Measurements from ENCODE around the gene WDR17. TPM values are rescaled to one million over a fixed set of nuclear protein-coding genes. Genes with fewer than 3 reads are reported as not detected.
A peak's percentile ranks its signal among the peaks of the same experiment; 100 is the strongest.

Gene WDR17
- total RNA-seq (under 1 TPM; 0.26 to 0.42 TPM), polyA plus RNA-seq (under 1 TPM in 1 of 2 donors, not detected in 1; 0.20 TPM)

- CTCF ChIA-PET (ENCODE audit: partially characterized antibody): interaction anchor here (1.0 kb wide), 1 partner anchor 106 kb away, joined by 3 read pairs; no protein-coding TSS in a partner anchor
- no peak within 1 kb of the TSS for H3K27ac ChIP-seq (ENCODE audit: low read depth, low read length)
- no peaks in the 10 kb centered on the region for H3K36me3 ChIP-seq (ENCODE audit: insufficient read depth, low read length)
- Mint-ChIP-seq H3K27ac (peak within 1 kb of the TSS in 2 of 7 donors; percentile 62 to 66), H3K9me3 (peaks cover 0 to 2% (median 0%) of the 10 kb centered on the region in 8 donors), H3K27me3 (peaks cover 12% of the 10 kb centered on the region in 2 donors), H3K4me1 (peaks cover 8 to 13% (median 11%) of the 10 kb centered on the region in 4 donors), H3K36me3 (no peaks in the 10 kb centered on the region), H3K4me3 (peak within 1 kb of the TSS; percentile 82 to 92 (median 88))
- no peaks in the 10 kb centered on the region for H3K27me3 ChIP-seq (ENCODE audit: insufficient read depth, low read length)
- DNase-seq: peak; percentile 53 to 66 (median 59)
- POLR2A ChIA-PET (ENCODE audit: partially characterized antibody): no interaction called here
- intact Hi-C loops (cut with micrococcal nuclease): loop anchor here (2.0 kb wide), 1 partner anchor 129 kb away; the partner anchor contains the start of gene SPATA4
- peak within 1 kb of the TSS in 1 of 2 donors; percentile 51 for H3K4me3 ChIP-seq (ENCODE audit: low read length in 2 of 2)
- no peaks in the 10 kb centered on the region for H3K9me3 ChIP-seq (ENCODE audit: control insufficient read depth in 1 of 2, low read length in 2 of 2)
- peaks cover 9% of the 10 kb centered on the region for H3K4me1 ChIP-seq (ENCODE audit: insufficient read depth, low read length)
These were observed at the start of gene WDR17 for GRCh38 chr4:176065435-176066291. WDR17 (plus strand) TSS chr4:176065841; CDS start chr4:176111581, 45,740 bp downstream.

- Mint-ChIP-seq H3K9me3 (no peaks in the 10 kb centered on the region), H3K27me3 (no peaks in the 10 kb centered on the region), H3K27ac (no peak overlapping the region), H3K36me3 (no peaks in the 10 kb centered on the region), H3K4me1 (no peaks in the 10 kb centered on the region), H3K4me3 (no peak overlapping the region)
- intact Hi-C loops (cut with micrococcal nuclease): no loop called here
- no peak for DNase-seq
- POLR2A ChIA-PET (ENCODE audit: partially characterized antibody): no interaction called here
- Histone ChIP-seq H3K9me3 (ENCODE audit: control insufficient read depth in 1 of 2, low read length in 2 of 2) (no peaks in the 10 kb centered on the region), H3K4me3 (ENCODE audit: low read length in 2 of 2) (no peak overlapping the region), H3K36me3 (ENCODE audit: insufficient read depth, low read length) (no peaks in the 10 kb centered on the region), H3K4me1 (ENCODE audit: insufficient read depth, low read length) (no peaks in the 10 kb centered on the region), H3K27me3 (ENCODE audit: insufficient read depth, low read length) (no peaks in the 10 kb centered on the region), H3K27ac (ENCODE audit: low read depth, low read length) (no peak overlapping the region)
- CTCF ChIA-PET (ENCODE audit: partially characterized antibody): no interaction called here
These were observed 49.0 kb upstream of the WDR17 start for GRCh38 chr4:176016601-176017000.

GRCh38 chr4:176020481-176021085, 45.1 kb upstream of the WDR17 start:
- Mint-ChIP-seq H3K27me3 (peaks cover 4 to 5% of the 10 kb centered on the region in 2 donors), H3K27ac (no peak overlapping the region), H3K9me3 (no peaks in the 10 kb centered on the region), H3K4me1 (no peaks in the 10 kb centered on the region), H3K36me3 (no peaks in the 10 kb centered on the region), H3K4me3 (no peak overlapping the region)
- POLR2A ChIA-PET (ENCODE audit: partially characterized antibody): no interaction called here
- intact Hi-C loops (cut with micrococcal nuclease): no loop called here
- Histone ChIP-seq H3K27ac (ENCODE audit: low read depth, low read length) (no peak overlapping the region), H3K27me3 (ENCODE audit: insufficient read depth, low read length) (no peaks in the 10 kb centered on the region), H3K4me3 (ENCODE audit: low read length in 2 of 2) (no peak overlapping the region), H3K36me3 (ENCODE audit: insufficient read depth, low read length) (no peaks in the 10 kb centered on the region), H3K4me1 (ENCODE audit: insufficient read depth, low read length) (no peaks in the 10 kb centered on the region), H3K9me3 (ENCODE audit: control insufficient read depth in 1 of 2, low read length in 2 of 2) (no peaks in the 10 kb centered on the region)
- CTCF ChIA-PET (ENCODE audit: partially characterized antibody): no interaction called here
- DNase-seq: no peak

- no peak overlapping the region for H3K4me3 ChIP-seq (ENCODE audit: low read length in 2 of 2)
- DNase-seq: no peak
- intact Hi-C loops (cut with micrococcal nuclease): no loop called here
- Mint-ChIP-seq H3K27me3 (peaks cover 0 to under 1% of the 10 kb centered on the region in 2 donors), H3K4me1 (no peaks in the 10 kb centered on the region), H3K9me3 (peaks cover 0 to 2% (median 0%) of the 10 kb centered on the region in 8 donors), H3K36me3 (no peaks in the 10 kb centered on the region), H3K27ac (no peak overlapping the region), H3K4me3 (no peak overlapping the region)
- H3K27ac ChIP-seq (ENCODE audit: low read depth, low read length): no peak overlapping the region
- ChIA-PET CTCF (ENCODE audit: partially characterized antibody) (no interaction called here), POLR2A (ENCODE audit: partially characterized antibody) (no interaction called here)
- no peaks in the 10 kb centered on the region for H3K36me3 ChIP-seq (ENCODE audit: insufficient read depth, low read length)
- H3K27me3 ChIP-seq (ENCODE audit: insufficient read depth, low read length): no peaks in the 10 kb centered on the region
- no peaks in the 10 kb centered on the region for H3K4me1 ChIP-seq (ENCODE audit: insufficient read depth, low read length)
- H3K9me3 ChIP-seq (ENCODE audit: control insufficient read depth in 1 of 2, low read length in 2 of 2): no peaks in the 10 kb centered on the region
These were observed 35.2 kb upstream of the WDR17 start for GRCh38 chr4:176030391-176030790.

GRCh38 chr4:176031922-176032321, 33.7 kb upstream of the WDR17 start:
- intact Hi-C loops (cut with micrococcal nuclease): no loop called here
- no peak overlapping the region for H3K27ac ChIP-seq (ENCODE audit: low read depth, low read length)
- no peaks in the 10 kb centered on the region for H3K9me3 Mint-ChIP-seq
- H3K27ac Mint-ChIP-seq: no peak overlapping the region
- no peak overlapping the region for H3K4me3 ChIP-seq (ENCODE audit: low read length in 2 of 2)
- H3K4me3 Mint-ChIP-seq: no peak overlapping the region
- no peaks in the 10 kb centered on the region for H3K27me3 Mint-ChIP-seq
- no peaks in the 10 kb centered on the region for H3K9me3 ChIP-seq (ENCODE audit: control insufficient read depth in 1 of 2, low read length in 2 of 2)
- no peak for DNase-seq
- no peaks in the 10 kb centered on the region for H3K4me1 Mint-ChIP-seq
- POLR2A ChIA-PET (ENCODE audit: partially characterized antibody): no interaction called here
- CTCF ChIA-PET (ENCODE audit: partially characterized antibody): interaction anchor here (1.5 kb wide), 1 partner anchor 9 kb away, joined by 3 read pairs; no protein-coding TSS in a partner anchor
- no peaks in the 10 kb centered on the region for H3K27me3 ChIP-seq (ENCODE audit: insufficient read depth, low read length)
- H3K36me3 Mint-ChIP-seq: no peaks in the 10 kb centered on the region
- H3K36me3 ChIP-seq (ENCODE audit: insufficient read depth, low read length): no peaks in the 10 kb centered on the region
- H3K4me1 ChIP-seq (ENCODE audit: insufficient read depth, low read length): no peaks in the 10 kb centered on the region

- POLR2A ChIA-PET (ENCODE audit: partially characterized antibody): no interaction called here
- Histone ChIP-seq H3K27ac (ENCODE audit: low read depth, low read length) (no peak overlapping the region), H3K4me1 (ENCODE audit: insufficient read depth, low read length) (no peaks in the 10 kb centered on the region), H3K4me3 (ENCODE audit: low read length in 2 of 2) (no peak overlapping the region), H3K9me3 (ENCODE audit: control insufficient read depth in 1 of 2, low read length in 2 of 2) (no peaks in the 10 kb centered on the region), H3K27me3 (ENCODE audit: insufficient read depth, low read length) (no peaks in the 10 kb centered on the region), H3K36me3 (ENCODE audit: insufficient read depth, low read length) (no peaks in the 10 kb centered on the region)
- no peaks in the 10 kb centered on the region for H3K27me3 Mint-ChIP-seq
- no peak overlapping the region for H3K4me3 Mint-ChIP-seq
- no peaks in the 10 kb centered on the region for H3K9me3 Mint-ChIP-seq
- no peak overlapping the region for H3K27ac Mint-ChIP-seq
- no peaks in the 10 kb centered on the region for H3K36me3 Mint-ChIP-seq
- H3K4me1 Mint-ChIP-seq: no peaks in the 10 kb centered on the region
- intact Hi-C loops (cut with micrococcal nuclease): no loop called here
- CTCF ChIA-PET (ENCODE audit: partially characterized antibody): interaction anchor here (1.5 kb wide), 1 partner anchor 10 kb away, joined by 3 read pairs; no protein-coding TSS in a partner anchor
- no peak for DNase-seq
These were observed 33.2 kb upstream of the WDR17 start for GRCh38 chr4:176032454-176032853.

GRCh38 chr4:176034499-176034898, 31.1 kb upstream of the WDR17 start:
- no peaks in the 10 kb centered on the region for H3K9me3 ChIP-seq (ENCODE audit: control insufficient read depth in 1 of 2, low read length in 2 of 2)
- Mint-ChIP-seq H3K27ac (no peak overlapping the region), H3K9me3 (peaks cover 0 to 6% (median under 1%) of the 10 kb centered on the region in 8 donors), H3K27me3 (no peaks in the 10 kb centered on the region), H3K36me3 (no peaks in the 10 kb centered on the region), H3K4me3 (no peak overlapping the region), H3K4me1 (no peaks in the 10 kb centered on the region)
- CTCF ChIA-PET (ENCODE audit: partially characterized antibody): interaction anchor here (0.9 to 1.6 kb wide), 4 partner anchors 306 to 1013 kb away, joined by 3 to 7 read pairs (median 3); no protein-coding TSS in a partner anchor
- no peaks in the 10 kb centered on the region for H3K36me3 ChIP-seq (ENCODE audit: insufficient read depth, low read length)
- no peak overlapping the region for H3K27ac ChIP-seq (ENCODE audit: low read depth, low read length)
- peak in 4 of 5 donors; percentile 6 to 16 (median 12) for DNase-seq
- H3K4me1 ChIP-seq (ENCODE audit: insufficient read depth, low read length): no peaks in the 10 kb centered on the region
- no peaks in the 10 kb centered on the region for H3K27me3 ChIP-seq (ENCODE audit: insufficient read depth, low read length)
- H3K4me3 ChIP-seq (ENCODE audit: low read length in 2 of 2): no peak overlapping the region
- POLR2A ChIA-PET (ENCODE audit: partially characterized antibody): no interaction called here
- intact Hi-C loops (cut with micrococcal nuclease): no loop called here

Data from CD4-positive, alpha-beta memory T cell (primary cell).